ENCODE measurements around the gene ZBED4.

DNA sequence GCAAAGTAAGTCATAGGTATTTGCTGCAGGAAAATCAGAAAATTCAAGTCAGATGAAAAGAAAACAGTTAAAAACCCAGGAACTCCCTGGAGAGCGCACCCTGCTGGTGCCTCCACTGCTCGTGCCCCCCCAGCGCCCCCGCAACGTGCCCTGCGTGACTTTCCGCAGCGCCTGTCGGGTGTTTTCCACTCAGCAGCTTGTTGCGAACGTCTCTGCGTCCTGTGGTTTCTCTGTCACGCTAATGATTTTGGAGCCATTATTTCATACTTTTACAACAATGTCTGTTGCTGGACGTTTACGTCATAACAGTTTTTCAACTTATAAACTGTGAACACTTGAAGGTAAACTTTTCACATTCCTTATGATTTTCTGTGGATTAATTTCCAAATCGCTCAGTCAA, 69.8 kb downstream of the ZBED4 start:
- TF ChIP-seq POLR2AphosphoS5 (IDR thresholded peaks at IDR 0.05; ENCODE audit: low read depth, low read length) (no peak), POLR2A (IDR thresholded peaks at IDR 0.05; ENCODE audit: low read depth, low read length) (no peak), TAF1 (IDR thresholded peaks at IDR 0.05; ENCODE audit: low read depth, low read length) (no peak), SPI1 (IDR thresholded peaks at IDR 0.05; ENCODE audit: low read depth, low read length) (no peak), PAX5 (IDR thresholded peaks at IDR 0.05; ENCODE audit: insufficient read depth, low read length, severe bottlenecking) (peak; percentile 44)

Measured in GM12891 (cell line).